SU-DHL-6 (cell line): Measurements from ENCODE around the gene LAMTOR4.
"Not testable (repeated sequence)": the region's sequence is repeated elsewhere in the genome, so short reads cannot be mapped to it uniquely, and the experiment has no call there.

ENCODE experiments used
- H2AFZ ChIP-seq: fragments of 200-600 bp; sonication (generic); 2 replicates; pipeline ENCODE4 v1.6.1; 2014; ENCODE audit warnings: low read depth, mild to moderate bottlenecking, moderate library complexity, mixed read lengths, antibody characterized with exemption, low read length; ENCODE audit not compliant: severe bottlenecking
- H3F3A ChIP-seq: fragments of 200-600 bp; shearing (Covaris generic); 2 replicates; pipeline ENCODE4 v1.6.0; 2016; ENCODE audit warnings: antibody characterized with exemption, mild to moderate bottlenecking; ENCODE audit not compliant: insufficient read depth
- H3K27ac ChIP-seq: fragments of 200-600 bp; sonication (generic); 2 replicates; pipeline ENCODE4 v1.5.1; 2016; ENCODE audit warnings: low read depth, mild to moderate bottlenecking, low read length, moderate library complexity, mixed read lengths
- H3K27me3 ChIP-seq: fragments of 200-600 bp; sonication (generic), shearing (Covaris generic); 2 replicates; pipeline ENCODE4 v1.6.0; 2014; ENCODE audit warnings: mild to moderate bottlenecking, low read length
- H3K36me3 ChIP-seq: fragments of 200-600 bp; sonication (generic); 2 replicates; pipeline ENCODE4 v1.6.1; 2014; ENCODE audit warnings: mild to moderate bottlenecking, low read length, mixed read lengths
- H3K4me2 ChIP-seq: fragments of 300-600, 200-600 bp; shearing (Covaris generic), sonication (generic); 2 replicates; pipeline ENCODE4 v1.6.0; 2014; ENCODE audit warnings: low read length, low read depth, mild to moderate bottlenecking; ENCODE audit not compliant: poor library complexity, severe bottlenecking
- H3K4me3 ChIP-seq: fragments of 200-600 bp; sonication (generic); 2 replicates; pipeline ENCODE4 v1.5.1; 2014; ENCODE audit warnings: antibody characterized with exemption, low read length, mild to moderate bottlenecking, mixed read lengths; ENCODE audit not compliant: insufficient read depth, poor library complexity, severe bottlenecking
- H3K79me2 ChIP-seq: fragments of 200-600 bp; sonication (generic); 2 replicates; pipeline ENCODE4 v1.6.1; 2014; ENCODE audit warnings: mild to moderate bottlenecking, low read length, moderate library complexity; ENCODE audit not compliant: insufficient read depth
- H3K9ac ChIP-seq: fragments of 200-600 bp; sonication (generic); 2 replicates; pipeline ENCODE4 v1.7.0; 2014; ENCODE audit warnings: mild to moderate bottlenecking, low read length
- H3K9me2 ChIP-seq: fragments of 200-600 bp; sonication (generic); replicated peaks from 2 replicates; pipeline ENCODE4 v1.6.1; 2014; ENCODE audit warnings: low read length; ENCODE audit not compliant: insufficient read depth
- H3K9me3 ChIP-seq: fragments of 200-600 bp; sonication (generic); 2 replicates; pipeline ENCODE4 v1.6.1; 2014; ENCODE audit warnings: low read length, mixed read lengths; ENCODE audit not compliant: insufficient read depth
- H4K20me1 ChIP-seq: fragments of 200-600 bp; sonication (generic); 2 replicates; pipeline ENCODE4 v1.6.1; 2014; ENCODE audit warnings: low read depth, mild to moderate bottlenecking, antibody characterized with exemption, low read length, moderate library complexity, mixed read lengths
- CTCF ChIP-seq: fragments of 200-600 bp; sonication (generic); IDR thresholded peaks from one replicate; pipeline ENCODE4 v1.5.1; 2017; ENCODE audit warnings: antibody characterized with exemption, mild to moderate bottlenecking, low read length, moderate library complexity; ENCODE audit not compliant: insufficient read depth, poor library complexity, severe bottlenecking
- EZH2phosphoT487 ChIP-seq: fragments of 200-600 bp; sonication (generic), shearing (Covaris generic); conservative IDR thresholded peaks from 2 replicates; pipeline ENCODE4 v1.6.1; 2018; ENCODE audit warnings: mild to moderate bottlenecking, antibody characterized with exemption, low read length, moderate library complexity, mixed read lengths

The LAMTOR4 gene

GRCh38 chr7:100182616-100183015 is 33.9 kb downstream of the LAMTOR4 start:
- not testable (repeated sequence) for H3K4me3 ChIP-seq, H4K20me1 ChIP-seq, H3K9me3 ChIP-seq, H3K9me2 ChIP-seq, H3K36me3 ChIP-seq, H3K27me3 ChIP-seq, H3K79me2 ChIP-seq
- H3K27ac ChIP-seq: peak overlapping the region; percentile 66
- H3F3A ChIP-seq: peaks cover 36% of the 10 kb centered on the region
- H3K9ac ChIP-seq: peak overlapping the region; percentile 40; the same call in 1 of the 2 replicates
- peak overlapping the region; percentile 47 for H3K4me2 ChIP-seq
- H2AFZ ChIP-seq: peak overlapping the region; percentile 84

- not testable (repeated sequence) for H3K4me2 ChIP-seq
These were observed 34.4 kb downstream of the LAMTOR4 start for GRCh38 chr7:100183090-100183489.

GRCh38 chr7:100185726-100186125 is 37.0 kb downstream of the LAMTOR4 start:
- no peak overlapping the region for H3K27ac ChIP-seq

More at GRCh38 chr7:100183090-100183489, 34.4 kb downstream of the LAMTOR4 start:
- Histone ChIP-seq H3F3A (peaks cover 36% of the 10 kb centered on the region), H2AFZ (peak overlapping the region; percentile 84), H3K27ac (peak overlapping the region; percentile 48; the same call in 1 of the 2 replicates)
- not testable (repeated sequence) for H3K36me3 ChIP-seq, H3K4me3 ChIP-seq, H4K20me1 ChIP-seq, H3K9me3 ChIP-seq, H3K27me3 ChIP-seq, H3K79me2 ChIP-seq, H3K9ac ChIP-seq, H3K9me2 ChIP-seq

GRCh38 chr7:100189061-100189460 is 40.3 kb downstream of the LAMTOR4 start:
- Histone ChIP-seq H3K27ac (peak overlapping the region; percentile 94), H3K9me3 (no peaks in the 10 kb centered on the region), H3K4me2 (peak overlapping the region; percentile 62)

More at GRCh38 chr7:100185726-100186125, 37.0 kb downstream of the LAMTOR4 start:
- TF ChIP-seq EZH2phosphoT487: no peak
- TF ChIP-seq CTCF: no peak
- Histone ChIP-seq H3K4me3 (no peak overlapping the region), H3K9me2 (no peaks in the 10 kb centered on the region), H3K27me3 (no peaks in the 10 kb centered on the region), H3K36me3 (no peaks in the 10 kb centered on the region), H3F3A (peaks cover 27% of the 10 kb centered on the region), H3K9me3 (no peaks in the 10 kb centered on the region), H3K4me2 (no peak overlapping the region), H4K20me1 (no peaks in the 10 kb centered on the region), H3K79me2 (no peaks in the 10 kb centered on the region), H3K9ac (no peak overlapping the region), H2AFZ (no peak overlapping the region)

More at GRCh38 chr7:100189061-100189460, 40.3 kb downstream of the LAMTOR4 start:
- peaks cover 38% of the 10 kb centered on the region for H3F3A ChIP-seq
- H3K79me2 ChIP-seq: no peaks in the 10 kb centered on the region
- peak overlapping the region; percentile 52 for H3K9ac ChIP-seq
- peak overlapping the region; percentile 6 for H2AFZ ChIP-seq
- no peaks in the 10 kb centered on the region for H4K20me1 ChIP-seq
- H3K9me2 ChIP-seq: no peaks in the 10 kb centered on the region
- H3K27me3 ChIP-seq: no peaks in the 10 kb centered on the region
- H3K36me3 ChIP-seq: no peaks in the 10 kb centered on the region
- peak; percentile 34 for TF ChIP-seq CTCF
- no peak for TF ChIP-seq EZH2phosphoT487
- no peak overlapping the region for H3K4me3 ChIP-seq
